ENCODE measurements around the gene NOP9.
"Not testable (repeated sequence)": the region's sequence is repeated elsewhere in the genome, so short reads cannot be mapped to it uniquely, and the experiment has no call there.

The NOP9 gene

GRCh38 chr14:24337144-24337823 is 37.6 kb downstream of the NOP9 start:
- peaks cover 4% of the 10 kb centered on the region for H3K36me3 Mint-ChIP-seq
- peaks cover 34% of the 10 kb centered on the region for H3K4me1 Mint-ChIP-seq
- H3K27ac Mint-ChIP-seq: no peak overlapping the region
- no peak overlapping the region for H3K4me3 Mint-ChIP-seq
- no peaks in the 10 kb centered on the region for H3K9me3 Mint-ChIP-seq
- peaks cover 4% of the 10 kb centered on the region for H3K27me3 Mint-ChIP-seq

GRCh38 chr14:24337824-24338175 is 38.1 kb downstream of the NOP9 start:
- H3K4me3 Mint-ChIP-seq: no peak overlapping the region
- H3K27ac Mint-ChIP-seq: no peak overlapping the region
- peaks cover 4% of the 10 kb centered on the region for H3K36me3 Mint-ChIP-seq
- H3K4me1 Mint-ChIP-seq: peaks cover 32% of the 10 kb centered on the region
- peaks cover 2% of the 10 kb centered on the region for H3K27me3 Mint-ChIP-seq
- no peaks in the 10 kb centered on the region for H3K9me3 Mint-ChIP-seq

GRCh38 chr14:24338843-24339242 is 39.2 kb downstream of the NOP9 start:
- Mint-ChIP-seq H3K9me3 (no peaks in the 10 kb centered on the region), H3K4me1 (peaks cover 27% of the 10 kb centered on the region), H3K4me3 (peak overlapping the region; percentile 90), H3K27me3 (peaks cover 3% of the 10 kb centered on the region), H3K36me3 (peaks cover 4% of the 10 kb centered on the region), H3K27ac (no peak overlapping the region)

- peaks cover 23% of the 10 kb centered on the region for H3K4me1 Mint-ChIP-seq
- peaks cover 3% of the 10 kb centered on the region for H3K27me3 Mint-ChIP-seq
- H3K27ac Mint-ChIP-seq: peak within 1 kb of the TSS; percentile 30
- peak within 1 kb of the TSS; percentile 90 for H3K4me3 Mint-ChIP-seq
- peaks cover 4% of the 10 kb centered on the region for H3K36me3 Mint-ChIP-seq
- H3K9me3 Mint-ChIP-seq: no peaks in the 10 kb centered on the region
These were observed 39.9 kb downstream of the NOP9 start, which contains the start of gene RIPK3 for GRCh38 chr14:24339284-24340151. TSS of gene RIPK3 (minus strand) at chr14:24339991. CDS start at chr14:24339826, 165 bp downstream.

- peaks cover 3% of the 10 kb centered on the region for H3K36me3 Mint-ChIP-seq
- H3K9me3 Mint-ChIP-seq: no peaks in the 10 kb centered on the region
- H3K4me3 Mint-ChIP-seq: no peak overlapping the region
- H3K27me3 Mint-ChIP-seq: peaks cover 3% of the 10 kb centered on the region
- H3K4me1 Mint-ChIP-seq: peaks cover 23% of the 10 kb centered on the region
- no peak overlapping the region for H3K27ac Mint-ChIP-seq
These were observed 41.0 kb downstream of the NOP9 start for GRCh38 chr14:24340606-24341005.

GRCh38 chr14:24342889-24343288 is 43.2 kb downstream of the NOP9 start:
- Mint-ChIP-seq H3K27me3 (peaks cover 5% of the 10 kb centered on the region), H3K9me3 (no peaks in the 10 kb centered on the region), H3K4me3 (no peak overlapping the region), H3K36me3 (peaks cover under 1% of the 10 kb centered on the region), H3K4me1 (peaks cover 20% of the 10 kb centered on the region), H3K27ac (no peak overlapping the region)

- Mint-ChIP-seq H3K4me3 (no peak overlapping the region), H3K27me3 (peaks cover 6% of the 10 kb centered on the region)
These were observed 44.4 kb downstream of the NOP9 start for GRCh38 chr14:24343795-24344660.

GRCh38 chr14:24347134-24347533 is 47.5 kb downstream of the NOP9 start:
- H3K4me1 Mint-ChIP-seq: no peaks in the 10 kb centered on the region
- H3K27me3 Mint-ChIP-seq: peaks cover 21% of the 10 kb centered on the region
- no peaks in the 10 kb centered on the region for H3K9me3 Mint-ChIP-seq
- H3K36me3 Mint-ChIP-seq: no peaks in the 10 kb centered on the region
- no peak overlapping the region for H3K4me3 Mint-ChIP-seq
- no peak overlapping the region for H3K27ac Mint-ChIP-seq

More at GRCh38 chr14:24343795-24344660, 44.4 kb downstream of the NOP9 start:
- Mint-ChIP-seq H3K9me3 (no peaks in the 10 kb centered on the region), H3K27ac (no peak overlapping the region), H3K4me1 (peaks cover 10% of the 10 kb centered on the region), H3K36me3 (no peaks in the 10 kb centered on the region)

GRCh38 chr14:24348186-24348585 is 48.5 kb downstream of the NOP9 start:
- Mint-ChIP-seq H3K27me3 (peaks cover 25% of the 10 kb centered on the region), H3K36me3 (no peaks in the 10 kb centered on the region), H3K4me1 (no peaks in the 10 kb centered on the region), H3K27ac (no peak overlapping the region), H3K4me3 (no peak overlapping the region), H3K9me3 (no peaks in the 10 kb centered on the region)

- no peaks in the 10 kb centered on the region for H3K36me3 Mint-ChIP-seq
- H3K4me1 Mint-ChIP-seq: no peaks in the 10 kb centered on the region
- H3K27ac Mint-ChIP-seq: no peak overlapping the region
- H3K27me3 Mint-ChIP-seq: peaks cover 25% of the 10 kb centered on the region
- H3K9me3 Mint-ChIP-seq: no peaks in the 10 kb centered on the region
- no peak overlapping the region for H3K4me3 Mint-ChIP-seq
These were observed 50.1 kb downstream of the NOP9 start for GRCh38 chr14:24349742-24350141.

- H3K9me3 Mint-ChIP-seq: no peaks in the 10 kb centered on the region
- H3K27ac Mint-ChIP-seq: no peak overlapping the region
- H3K4me1 Mint-ChIP-seq: no peaks in the 10 kb centered on the region
- H3K4me3 Mint-ChIP-seq: no peak overlapping the region
- no peaks in the 10 kb centered on the region for H3K36me3 Mint-ChIP-seq
- peaks cover 22% of the 10 kb centered on the region for H3K27me3 Mint-ChIP-seq
These were observed 51.9 kb downstream of the NOP9 start for GRCh38 chr14:24351517-24351916.

GRCh38 chr14:24353559-24354481 is 54.2 kb downstream of the NOP9 start:
- Mint-ChIP-seq H3K27ac (no peak overlapping the region), H3K4me1 (no peaks in the 10 kb centered on the region), H3K36me3 (no peaks in the 10 kb centered on the region), H3K27me3 (peaks cover 24% of the 10 kb centered on the region), H3K9me3 (no peaks in the 10 kb centered on the region), H3K4me3 (no peak overlapping the region)

- not testable (repeated sequence) for H3K36me3 Mint-ChIP-seq, H3K4me3 Mint-ChIP-seq, H3K9me3 Mint-ChIP-seq, H3K27ac Mint-ChIP-seq, H3K4me1 Mint-ChIP-seq
- H3K27me3 Mint-ChIP-seq: peaks cover 22% of the 10 kb centered on the region
These were observed 54.8 kb downstream of the NOP9 start for GRCh38 chr14:24354482-24354825.

GRCh38 chr14:24355009-24355408 is 55.4 kb downstream of the NOP9 start:
- Mint-ChIP-seq H3K9me3 (no peaks in the 10 kb centered on the region), H3K27me3 (peaks cover 18% of the 10 kb centered on the region), H3K36me3 (no peaks in the 10 kb centered on the region), H3K4me3 (no peak overlapping the region), H3K27ac (no peak overlapping the region), H3K4me1 (no peaks in the 10 kb centered on the region)

GRCh38 chr14:24356208-24356607 is 56.6 kb downstream of the NOP9 start:
- Mint-ChIP-seq H3K4me1 (no peaks in the 10 kb centered on the region), H3K36me3 (no peaks in the 10 kb centered on the region), H3K9me3 (no peaks in the 10 kb centered on the region), H3K27me3 (peaks cover 12% of the 10 kb centered on the region), H3K27ac (no peak overlapping the region), H3K4me3 (no peak overlapping the region)

Data from activated naive CD4-positive, alpha-beta T cell treated with anti-CD3 and anti-CD28 coated beads, Interleukin-2, amount 50 U/mL, for 24 hours (primary cell).